Activated CD8-positive, alpha-beta memory T cell treated with anti-CD3 and anti-CD28 coated beads, Interleukin-2, amount 50 U/mL, for 48 hours (primary cell): Measurements from ENCODE around the gene CATSPERZ.

Experiments
- DNase-seq: peaks from one replicate; pipeline ENCODE4 v3.0.0-alpha.2; 2020

The CATSPERZ gene

GRCh38 chr11:64285885-64286800 is 14.0 kb upstream of the CATSPERZ start:
- DNase-seq, result no peak

GRCh38 chr11:64286801-64287159 is 13.4 kb upstream of the CATSPERZ start:
- no peak for DNase-seq

GRCh38 chr11:64287676-64288352 is 12.3 kb upstream of the CATSPERZ start:
- no peak for DNase-seq

- DNase-seq, result no peak
Measured at GRCh38 chr11:64288353-64288750, 11.8 kb upstream of the CATSPERZ start.

GRCh38 chr11:64289002-64289564 is 11.1 kb upstream of the CATSPERZ start:
- DNase-seq, result no peak

GRCh38 chr11:64290352-64291261 is 9.6 kb upstream of the CATSPERZ start:
- DNase-seq, result no peak

GRCh38 chr11:64291262-64291751 is 8.9 kb upstream of the CATSPERZ start, which contains the start of gene KCNK4:
Gene KCNK4, plus strand, starts transcription at chr11:64291302. Its CDS starts 1,717 bp downstream, at chr11:64293019.
- DNase-seq, result no peak

- no peak for DNase-seq
Measured at GRCh38 chr11:64291752-64292459, 8.3 kb upstream of the CATSPERZ start.

- DNase-seq, result no peak
Measured at GRCh38 chr11:64292460-64293254, 7.5 kb upstream of the CATSPERZ start.

- DNase-seq, result no peak
Measured at GRCh38 chr11:64294774-64295173, 5.4 kb upstream of the CATSPERZ start.

GRCh38 chr11:64295760-64296159 is 4.4 kb upstream of the CATSPERZ start:
- DNase-seq, result no peak

GRCh38 chr11:64296236-64296635 is 3.9 kb upstream of the CATSPERZ start:
- no peak for DNase-seq

GRCh38 chr11:64296830-64297698 is 3.1 kb upstream of the CATSPERZ start:
- no peak for DNase-seq

GRCh38 chr11:64297699-64298358 is 2.3 kb upstream of the CATSPERZ start:
- no peak for DNase-seq

GRCh38 chr11:64298966-64299846 is 952 bp upstream of the CATSPERZ start:
- no peak for DNase-seq

- DNase-seq, result no peak
Measured at GRCh38 chr11:64303109-64304031, 3.2 kb downstream of the CATSPERZ start.

GRCh38 chr11:64304032-64304315 is 3.8 kb downstream of the CATSPERZ start:
- no peak for DNase-seq
